Nucleus accumbens (tissue), 56 donors: ENCODE data around the gene MSRB2.
"Not testable (repeated sequence)": the region's sequence is repeated elsewhere in the genome, so short reads cannot be mapped to it uniquely, and the experiment has no call there.

Experiments
- DNase-seq, 56 donors: peaks; one replicate each; lab custom pipeline; 2025; lab: John Stamatoyannopoulos, UW

MSRB2 gene

DNA sequence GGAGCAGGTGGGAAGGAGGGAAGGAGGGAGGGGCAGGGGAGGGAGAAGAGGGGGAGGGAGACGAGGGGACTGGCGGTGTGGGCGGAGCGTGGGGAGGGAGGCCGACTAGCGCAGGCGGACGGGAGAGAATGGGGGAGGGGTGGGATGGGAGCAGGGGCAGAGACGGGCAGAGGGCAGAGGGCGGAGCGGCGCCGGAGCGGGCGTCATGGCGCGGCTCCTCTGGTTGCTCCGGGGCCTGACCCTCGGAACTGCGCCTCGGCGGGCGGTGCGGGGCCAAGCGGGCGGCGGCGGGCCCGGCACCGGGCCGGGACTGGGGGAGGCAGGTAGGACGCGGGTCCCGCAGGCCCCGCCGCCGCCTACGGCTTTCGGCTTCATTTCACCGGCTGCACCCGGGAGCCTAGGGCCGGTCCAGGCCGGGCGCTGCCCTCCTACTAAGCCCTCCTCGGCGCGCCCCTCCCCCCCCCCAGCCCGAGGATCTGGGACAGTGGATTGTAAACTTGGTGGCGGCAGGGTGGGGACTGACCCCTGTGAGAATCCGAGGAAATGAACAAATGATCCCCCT is at the start of gene MSRB2:
Gene MSRB2, plus strand, starts transcription at position 176 of the 562 bp plus-strand sequence. Its CDS starts 30 bp downstream, at position 206.
- peak in 55 of 56 donors; percentile 36 to 96 (median 86) for DNase-seq

DNA sequence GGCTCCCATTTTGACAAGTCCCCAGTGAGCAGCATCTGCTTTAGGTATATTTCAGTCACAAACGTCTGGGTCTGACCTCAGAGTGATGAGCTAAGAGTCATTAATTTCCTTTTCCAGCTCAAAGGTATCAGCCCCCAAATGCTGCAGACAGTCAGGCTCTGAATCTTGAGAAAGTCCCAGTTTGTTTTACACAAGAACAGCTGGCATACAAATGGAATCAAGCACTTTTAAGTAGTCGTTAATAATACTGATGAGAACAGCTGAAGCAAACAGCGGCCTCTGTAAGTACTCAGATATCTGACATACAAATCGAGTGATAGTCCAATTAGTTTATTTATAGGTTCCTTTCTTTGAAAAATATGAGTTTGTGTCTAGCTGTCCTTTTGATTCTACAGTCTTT is 49.4 kb upstream of the MSRB2 start:
- DNase-seq: no peak

DNA sequence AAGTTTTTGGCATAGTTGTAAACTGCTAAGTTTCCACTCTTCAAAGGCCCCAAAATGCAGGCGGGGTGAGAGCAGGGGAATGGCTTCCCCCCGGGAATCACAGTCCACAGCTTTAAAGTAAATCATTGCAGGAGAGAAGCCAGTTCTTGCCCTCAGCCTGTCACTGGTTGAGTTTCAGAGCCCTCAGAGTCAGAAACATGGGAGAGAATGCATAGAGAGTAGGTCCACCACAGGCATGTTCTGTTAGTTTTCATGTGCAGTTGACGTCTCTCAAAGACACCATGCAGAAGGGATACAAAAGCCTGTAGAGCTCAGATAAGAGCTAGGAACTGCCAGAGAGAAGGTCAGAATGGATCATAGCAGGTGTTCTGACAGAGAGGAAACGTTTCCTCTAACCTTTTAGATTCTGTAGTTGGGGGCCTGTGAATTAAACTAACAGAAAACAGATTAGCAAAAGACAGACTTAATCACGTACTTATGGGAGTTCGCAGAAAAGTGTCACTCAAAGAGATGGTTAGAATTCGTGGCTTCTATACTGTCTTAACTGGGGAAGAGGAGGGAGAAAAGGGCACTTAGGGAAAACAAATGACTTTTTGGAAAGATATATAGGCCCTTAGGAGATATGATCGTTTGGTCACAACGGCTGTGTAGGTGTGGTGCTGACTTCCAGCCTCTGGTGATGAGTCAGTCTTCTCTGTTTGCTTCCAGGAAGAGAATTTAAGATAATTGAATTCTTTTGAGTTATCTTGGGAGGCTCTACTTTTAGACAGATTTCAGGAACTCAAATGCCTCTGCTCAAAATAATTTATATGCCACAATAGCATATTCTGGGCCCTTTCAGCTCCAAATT is 48.0 kb upstream of the MSRB2 start:
- no peak for DNase-seq

DNA sequence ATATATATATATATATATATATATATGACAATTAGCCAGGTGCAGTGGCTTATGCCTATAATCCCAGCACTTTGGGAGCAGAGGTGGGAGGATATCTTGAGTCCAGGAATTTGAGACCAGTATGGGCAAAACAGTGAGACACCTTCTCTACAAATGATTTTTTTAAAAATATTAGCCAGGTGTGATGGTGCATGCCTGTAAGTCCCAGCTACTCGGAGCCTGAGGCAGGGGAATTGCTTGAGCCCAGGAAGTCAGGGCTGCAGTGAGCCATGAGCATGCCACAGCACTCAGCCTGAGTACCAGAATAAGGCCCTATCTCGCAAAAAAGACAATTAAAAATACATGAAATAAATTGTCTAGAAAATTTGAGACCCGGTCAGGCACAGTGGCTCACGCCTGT is 47.2 kb upstream of the MSRB2 start:
- no peak for DNase-seq

DNA sequence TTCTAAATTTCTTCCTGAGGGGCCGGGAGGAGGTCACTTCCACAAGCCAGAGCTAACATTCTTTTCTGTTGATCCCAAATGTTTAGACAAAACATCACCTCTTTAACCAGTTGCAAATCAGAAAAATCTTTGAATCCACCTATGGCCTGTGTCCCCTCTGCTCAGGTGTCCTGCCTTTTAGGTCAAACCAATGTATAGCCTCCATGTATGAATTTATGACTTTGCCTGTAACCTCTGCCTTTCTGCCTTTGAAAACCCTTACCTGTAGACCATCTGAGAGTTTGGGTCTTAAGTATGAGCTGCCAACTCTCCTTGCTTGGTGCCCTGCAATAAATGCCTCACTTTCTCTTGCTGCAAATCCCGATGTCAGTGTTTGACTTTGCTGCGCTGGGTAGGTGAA is 44.1 kb upstream of the MSRB2 start:
- DNase-seq: no peak

DNA sequence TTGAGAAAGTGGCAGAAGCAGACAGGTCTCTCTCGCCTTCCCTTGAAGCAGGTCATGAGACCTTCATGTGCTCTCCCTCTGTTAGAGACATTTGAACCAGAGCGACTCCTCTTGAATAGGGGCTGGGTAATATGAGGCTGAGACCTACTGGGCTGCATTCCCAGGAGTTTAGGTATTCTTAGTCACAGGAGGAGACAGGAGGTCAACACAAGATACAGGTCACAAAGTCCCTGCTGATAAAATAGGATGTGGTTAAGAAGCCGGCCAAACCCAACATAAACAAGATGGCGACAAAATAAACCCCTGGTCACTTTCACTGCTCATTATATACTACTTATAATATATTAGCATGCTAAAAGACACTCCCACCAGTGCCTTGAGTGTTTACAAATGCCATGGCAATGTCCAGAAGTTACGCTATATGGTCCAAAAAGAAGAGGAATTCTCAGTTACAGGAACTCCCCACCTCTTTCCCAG is 43.5 kb upstream of the MSRB2 start:
- no peak for DNase-seq

DNA sequence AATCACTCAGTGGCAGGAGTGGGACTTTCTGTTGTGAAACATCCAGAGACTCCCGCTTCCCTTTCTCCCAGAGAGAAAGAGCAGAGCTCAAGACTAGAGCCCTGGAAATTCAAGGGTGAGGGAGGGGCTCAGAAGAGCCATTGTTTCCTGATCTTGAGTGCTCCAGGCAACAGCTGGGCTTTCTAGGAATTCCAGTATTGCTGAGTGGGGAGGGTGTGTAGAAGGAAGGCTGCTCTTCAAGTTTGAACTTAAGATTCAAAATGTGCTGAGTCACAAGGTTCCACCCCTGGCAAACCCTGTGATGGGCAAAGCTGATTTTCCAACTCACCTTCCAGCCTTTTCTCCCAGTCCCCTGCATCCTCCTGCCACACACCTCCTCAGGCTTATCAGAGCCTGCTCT is 42.3 kb upstream of the MSRB2 start:
- no peak for DNase-seq

DNA sequence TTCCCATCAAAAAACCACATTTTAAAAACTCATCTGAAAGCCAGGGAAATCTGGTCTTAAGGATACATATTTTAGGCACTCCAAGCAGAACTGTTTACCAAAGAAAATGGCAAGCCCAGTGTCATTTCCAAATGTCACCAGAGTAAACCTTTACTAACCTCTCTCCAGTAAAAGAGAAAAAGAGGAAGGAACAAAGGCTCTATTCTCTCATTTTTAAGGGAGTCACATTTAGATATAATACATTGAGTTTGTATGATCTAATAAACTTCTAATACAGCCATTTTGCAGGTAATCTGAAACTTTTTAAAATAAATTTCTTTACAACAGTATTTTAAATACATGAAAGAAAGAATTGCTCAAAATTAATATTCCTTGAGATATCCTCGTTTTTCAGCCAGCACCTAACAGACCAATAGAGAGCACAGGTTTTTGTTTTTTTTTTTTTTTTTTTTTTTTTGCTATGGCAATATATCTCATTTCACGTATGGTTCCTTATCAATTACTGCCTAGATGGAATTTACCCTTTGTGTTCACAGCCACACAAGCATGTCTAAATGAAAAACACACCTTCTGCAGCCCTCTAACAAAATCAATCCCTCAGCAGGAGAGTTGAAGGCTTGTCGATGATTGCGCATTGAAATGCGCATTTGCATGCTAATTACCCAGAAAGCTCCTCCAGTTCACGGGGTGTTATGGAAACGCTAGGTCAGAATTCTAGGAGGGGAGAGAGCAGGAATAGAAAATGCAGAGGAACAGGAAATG is 39.8 kb upstream of the MSRB2 start:
- DNase-seq: no peak

DNA sequence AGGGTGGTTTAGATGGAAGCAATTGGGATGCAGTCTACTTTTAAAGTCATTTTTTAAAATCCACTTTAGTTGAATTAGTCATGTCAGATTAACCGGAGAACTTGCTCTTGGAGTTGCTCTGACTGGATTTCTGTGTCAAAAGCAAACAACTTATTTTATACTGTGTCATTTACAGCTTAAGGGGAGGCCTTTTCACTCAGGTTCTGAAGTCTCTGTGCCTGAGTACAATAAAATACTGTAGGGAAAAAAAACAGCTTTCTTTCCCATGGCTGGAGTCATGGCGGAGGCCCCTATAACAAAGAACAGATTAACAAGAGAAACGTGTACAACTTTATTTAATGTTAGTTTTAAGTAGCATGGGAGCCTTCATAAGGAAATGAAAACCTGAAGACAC is 39.2 kb upstream of the MSRB2 start:
- no peak for DNase-seq

DNA sequence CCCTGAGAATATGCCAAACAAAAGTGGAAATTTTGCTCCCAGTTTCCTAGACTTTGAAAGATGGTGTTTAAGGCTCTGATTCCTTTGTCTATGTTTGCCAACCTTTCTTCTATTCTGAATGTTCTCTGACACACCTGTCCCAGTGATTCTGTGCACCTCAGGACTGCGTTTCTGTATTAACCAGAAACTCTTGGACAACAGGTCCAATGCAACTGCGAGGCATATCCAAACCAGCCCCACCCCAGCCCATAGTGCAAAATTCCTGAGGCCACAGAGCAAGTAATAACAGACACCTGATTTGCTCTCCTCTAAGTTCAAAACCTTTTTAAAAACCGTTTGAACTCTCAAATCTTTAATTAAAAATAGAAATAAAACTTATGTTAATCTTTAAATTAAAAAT is 37.0 kb upstream of the MSRB2 start:
- DNase-seq: no peak

DNA sequence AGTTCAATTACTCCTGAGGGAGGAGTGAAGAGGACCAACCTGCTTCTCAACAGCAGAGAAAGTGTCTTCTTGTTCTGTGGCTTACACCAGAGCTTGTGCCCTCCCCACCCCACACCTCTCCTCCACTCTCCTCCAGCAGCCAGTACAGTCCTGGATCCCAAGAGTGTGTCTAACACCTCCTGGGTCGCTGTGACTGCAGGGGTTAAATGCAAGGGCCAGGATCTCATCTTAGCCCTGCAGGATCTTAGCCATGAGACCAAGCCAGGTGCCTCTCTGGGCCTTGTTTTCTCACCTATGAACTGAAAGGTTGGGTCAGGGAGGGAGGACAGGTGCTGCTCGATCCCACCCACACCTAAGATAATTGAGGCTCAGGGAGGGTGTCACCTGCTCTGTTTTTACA is 34.5 kb upstream of the MSRB2 start:
- DNase-seq: no peak

DNA sequence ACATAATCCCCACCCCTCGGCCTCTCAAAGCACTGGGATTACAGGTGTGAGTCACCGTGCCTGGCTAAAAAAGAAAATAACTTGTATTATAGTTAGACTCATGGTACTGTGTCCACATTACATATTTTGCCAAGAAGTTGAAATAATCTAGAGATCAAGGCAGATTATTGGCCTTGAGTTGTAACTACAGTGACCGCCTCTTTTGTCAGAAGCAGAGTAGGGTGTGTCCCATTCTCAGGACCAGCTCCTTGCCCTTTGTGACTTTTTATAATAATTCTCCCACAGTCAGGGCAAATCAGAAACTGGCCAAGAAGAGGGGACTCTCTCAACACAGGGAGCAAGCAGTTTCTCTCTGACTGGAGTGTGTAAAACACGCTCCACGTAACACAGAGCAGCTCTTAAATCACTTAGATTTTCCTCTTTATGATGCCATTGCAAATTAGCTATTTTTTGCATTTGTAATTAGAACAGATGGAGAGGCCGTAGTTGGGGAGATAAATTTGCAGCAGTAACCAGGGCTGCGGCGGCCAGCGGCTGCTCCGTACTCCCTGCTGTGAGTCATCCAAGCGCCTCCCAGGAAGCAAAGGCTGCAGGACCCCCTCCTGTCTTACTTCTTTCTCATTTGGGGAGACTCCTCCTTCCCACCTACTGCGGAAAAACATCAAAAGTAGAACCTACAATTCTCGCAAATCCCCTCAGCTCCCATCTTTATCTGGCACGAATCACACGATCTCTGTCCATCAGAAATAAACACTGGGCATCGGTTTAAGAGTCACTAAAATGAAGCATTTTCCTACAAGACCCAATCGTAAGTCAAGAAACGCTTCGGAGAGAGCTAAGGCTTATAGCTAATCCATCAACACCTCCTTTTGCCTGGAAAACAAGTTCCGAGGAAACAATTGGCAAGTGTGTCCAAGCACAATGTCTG is 32.1 kb upstream of the MSRB2 start:
- DNase-seq: peak in 5 of 56 donors; percentile 5 to 47 (median 24)

DNA sequence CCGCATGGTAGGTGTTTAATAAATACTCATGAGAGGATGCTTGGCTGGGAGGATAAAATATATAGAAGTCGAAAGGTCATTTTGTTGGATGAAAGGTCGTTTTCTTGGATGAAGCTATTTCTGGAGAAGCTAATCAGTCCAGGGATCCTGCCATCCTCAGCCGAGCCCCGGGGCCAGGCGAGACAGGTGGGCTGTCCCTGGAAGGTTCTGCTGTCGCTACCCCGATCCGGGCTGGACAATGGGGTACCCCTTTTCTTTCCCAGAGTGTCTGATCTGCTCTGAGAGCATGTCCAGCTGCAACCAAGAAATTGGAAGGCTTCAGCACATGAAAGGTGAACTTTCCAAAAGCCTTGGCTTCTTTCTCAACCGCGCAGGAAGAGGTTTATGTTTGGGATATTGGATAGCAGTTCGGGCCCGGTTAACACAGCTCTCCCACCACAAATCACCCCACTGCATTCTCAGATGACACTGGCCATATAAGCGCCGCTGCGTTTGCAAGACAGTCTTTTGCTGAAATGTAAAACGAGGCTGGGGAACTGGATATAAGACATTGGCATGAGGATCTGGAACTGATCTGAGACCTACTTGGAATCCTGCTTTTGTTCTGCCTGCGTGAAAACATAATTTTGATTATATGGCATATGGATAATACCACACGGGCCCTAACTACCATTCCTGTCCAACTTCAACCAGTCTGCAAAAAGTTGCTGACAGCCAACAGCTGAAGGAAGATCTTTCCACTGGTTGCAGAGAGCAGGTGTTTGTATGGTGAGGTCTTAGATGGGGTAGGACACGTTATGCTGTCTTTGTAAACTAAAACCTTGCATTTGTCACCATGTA is 31.2 kb upstream of the MSRB2 start:
- no peak for DNase-seq

DNA sequence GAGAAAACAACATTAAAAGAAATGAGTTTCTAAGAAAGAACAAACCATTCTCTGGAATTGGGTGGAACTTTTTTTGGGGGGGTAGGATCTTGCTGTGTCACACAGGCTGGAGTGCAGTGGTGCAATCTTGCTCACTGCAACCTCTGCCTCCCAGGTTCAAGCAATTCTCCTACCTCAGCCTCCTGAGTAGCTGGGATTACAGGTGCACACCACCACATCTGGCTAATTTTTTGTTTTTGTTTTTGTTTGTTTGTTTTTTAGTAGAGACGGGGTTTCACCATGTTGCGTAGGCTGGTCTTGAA is 30.6 kb upstream of the MSRB2 start:
- not testable (repeated sequence) for DNase-seq

DNA sequence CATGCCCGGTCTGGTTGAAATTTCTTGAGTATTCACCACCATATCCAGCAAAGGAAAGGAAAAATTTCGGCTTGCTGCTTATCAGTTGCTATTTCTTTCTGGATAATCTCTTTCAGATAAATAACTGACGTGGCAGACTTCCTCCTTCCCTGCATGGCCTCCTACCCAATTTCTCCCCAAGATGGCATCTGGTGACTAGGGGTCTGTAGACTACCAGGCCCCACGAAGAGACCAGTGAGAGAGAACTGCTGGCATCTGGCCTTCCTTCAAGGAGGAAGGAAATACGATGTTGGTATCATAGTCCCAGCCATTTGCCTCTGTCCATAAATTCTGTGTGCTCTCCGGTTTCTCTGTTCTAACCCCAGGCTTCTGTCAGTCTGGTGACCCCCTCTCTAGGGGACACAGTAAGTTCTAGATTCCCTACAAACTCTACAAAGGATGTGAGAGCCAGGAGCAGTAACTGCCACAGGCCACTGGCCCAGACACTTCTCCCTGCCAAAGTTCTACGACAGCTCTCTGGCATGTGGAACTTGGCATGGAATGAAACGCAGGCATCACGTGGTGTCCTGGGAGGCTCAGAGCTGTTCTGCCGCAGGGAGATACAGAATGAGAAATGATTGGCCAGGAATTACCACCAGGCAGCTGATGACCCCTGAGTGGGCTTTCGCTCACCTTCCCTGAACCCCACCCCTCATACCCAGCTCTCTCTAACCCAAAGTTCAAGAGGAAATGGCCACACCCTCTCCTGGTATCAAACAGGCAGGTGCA is 30.0 kb upstream of the MSRB2 start:
- DNase-seq: peak in 55 of 56 donors; percentile 13 to 91 (median 81)

DNA sequence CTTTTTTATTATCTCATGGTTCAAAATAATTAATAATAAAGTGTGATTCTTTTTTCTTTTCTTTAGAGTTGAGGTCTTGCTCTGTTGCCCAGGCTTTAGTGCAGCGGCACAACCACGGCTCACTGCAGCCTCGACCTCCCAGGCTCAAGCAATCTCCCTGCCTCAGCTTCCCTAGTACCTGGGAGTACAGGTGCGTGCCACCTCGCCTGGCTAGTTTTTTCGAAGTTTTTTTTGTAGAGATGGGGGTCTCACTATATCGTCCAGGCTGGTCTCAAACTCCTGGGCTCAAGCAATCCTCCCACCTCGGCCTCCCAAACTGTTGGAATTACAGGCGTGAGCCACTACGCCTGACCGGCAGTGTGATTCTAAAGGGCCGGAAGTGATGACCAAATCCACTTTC is 28.0 kb upstream of the MSRB2 start:
- no peak for DNase-seq

DNA sequence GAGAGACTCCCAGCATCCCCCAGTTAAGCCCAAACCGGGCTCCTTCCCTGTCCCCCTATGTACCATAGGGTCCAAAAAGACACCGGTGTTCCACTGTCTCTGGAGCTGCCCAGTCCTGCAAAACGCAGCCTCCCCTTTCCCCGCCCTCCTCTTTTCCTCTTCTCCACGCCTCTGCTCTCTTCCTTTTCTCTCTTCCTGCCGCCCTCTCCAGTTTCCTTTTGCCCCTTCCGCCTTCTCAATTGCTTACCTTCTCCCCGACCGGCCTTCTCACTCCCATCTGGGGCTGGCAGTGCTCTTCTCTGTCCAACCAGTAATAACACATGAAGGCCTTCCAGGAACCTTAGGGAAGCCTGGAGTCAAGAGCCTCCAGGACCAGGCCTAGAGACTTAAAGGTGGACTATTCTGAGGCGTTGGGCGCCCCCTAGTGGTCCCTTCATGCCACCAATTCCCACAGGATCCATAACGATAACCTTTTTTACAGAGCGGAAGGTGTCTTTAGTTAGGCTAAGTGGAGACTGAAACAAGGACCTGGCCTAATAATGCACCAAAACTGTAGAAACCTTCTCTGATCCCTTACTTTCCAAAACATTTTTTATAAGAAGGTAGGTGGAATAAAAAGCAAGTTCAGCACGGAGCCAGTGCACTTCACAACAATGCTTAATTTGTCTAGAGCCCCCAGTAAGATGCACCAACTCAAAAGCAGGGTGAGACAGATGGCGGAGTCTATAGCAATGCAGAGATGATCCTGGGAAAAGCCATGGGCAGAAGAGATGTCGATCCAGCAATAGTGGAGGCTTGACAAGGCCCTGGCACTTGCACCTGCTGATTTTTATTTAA is 27.2 kb upstream of the MSRB2 start:
- peak in 53 of 56 donors; percentile 4 to 92 (median 55) for DNase-seq
